Lower lobe of right lung (tissue), 2 donors: ENCODE results near the gene TNNT2. TPM values are rescaled to one million over a fixed set of nuclear protein-coding genes. Genes with fewer than 3 reads are reported as not detected.

Experiments
- ATAC-seq, 2 donors: fragments of 200-7000 bp; cut with Tn5 transposase; one replicate each; pipeline ENCODE4 v1.9.1; 2020 to 2022; ENCODE audit warnings: mild to moderate bottlenecking in 2 of 2, moderate library complexity in 2 of 2
- DNase-seq: peaks from one replicate; pipeline ENCODE4 v3.0.0-alpha.2; 2020
- H3K27ac ChIP-seq: fragments of 200-600 bp; one replicate; pipeline ENCODE4 v1.8.0; 2022
- H3K27me3 ChIP-seq: fragments of 200-600 bp; one replicate; pipeline ENCODE4 v1.8.0; 2022; ENCODE audit warnings: low read depth
- H3K36me3 ChIP-seq: fragments of 200-600 bp; one replicate; pipeline ENCODE4 v1.8.0; 2022; ENCODE audit warnings: mild to moderate bottlenecking
- H3K4me1 ChIP-seq: fragments of 200-600 bp; one replicate; pipeline ENCODE4 v1.8.0; 2022
- H3K4me3 ChIP-seq: fragments of 200-600 bp; one replicate; pipeline ENCODE4 v1.8.0; 2022; ENCODE audit warnings: mild to moderate bottlenecking
- H3K9me3 ChIP-seq: fragments of 200-600 bp; one replicate; pipeline ENCODE4 v1.8.0; 2022
- intact Hi-C: fragments of 100-400 bp; cut with DNase I; formaldehyde crosslinking; loops from one replicate; pipeline ENCODE4 v1.11.0; 2022
- total RNA-seq: library from RNA; stranded (reverse); fragmentation: NEBNext Ultra II Directional; extraction: Animal tissue kit (Norgen Biotek cat#: 25700); gene quantifications from one replicate; pipeline ENCODE4 v1.2.1, GENCODE V29; 2021
- TF ChIP-seq, protein P1 (sequence below): fragments of 200-600 bp; IDR thresholded peaks from one replicate; pipeline ENCODE4 v1.8.0; 2022; ENCODE audit warnings: antibody characterized with exemption, mild to moderate bottlenecking
- donor health status: DM: no; HTN: yes; CAD: no; lungs with severe emphysema.

The TNNT2 gene
- total RNA-seq, 1 donor from 2014 or later = 6.4 TPM

DNA sequence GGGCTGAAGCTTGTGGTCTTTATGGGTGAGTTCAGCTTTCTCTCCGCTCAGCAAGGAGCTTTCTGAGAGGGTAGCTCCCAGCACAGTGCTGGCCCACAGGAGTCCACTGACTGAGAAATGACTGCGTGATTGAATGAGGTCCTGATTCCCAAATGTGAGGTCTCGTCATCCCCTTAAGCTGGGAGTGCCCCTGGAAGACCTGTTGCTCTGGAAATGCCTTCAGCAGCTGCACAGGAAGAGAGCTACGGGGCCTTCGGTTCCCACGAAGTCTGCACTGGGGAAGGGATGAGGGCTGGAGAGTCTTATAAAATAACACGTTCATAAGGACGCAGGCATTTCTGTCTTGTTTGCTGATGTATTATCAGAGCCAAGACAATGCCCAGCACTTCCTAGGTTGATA, 14.0 kb downstream of the TNNT2 start:
- no peaks in the 10 kb centered on the region for H3K27me3 ChIP-seq
- H3K36me3 ChIP-seq = no peaks in the 10 kb centered on the region
- no peak overlapping the region for H3K27ac ChIP-seq
- H3K4me3 ChIP-seq = no peak overlapping the region
- no peak for ATAC-seq
- H3K4me1 ChIP-seq = no peaks in the 10 kb centered on the region
- intact Hi-C loops = no loop called here
- peak; percentile 3 for DNase-seq
- no peaks in the 10 kb centered on the region for H3K9me3 ChIP-seq
- TF ChIP-seq, protein P1, sequence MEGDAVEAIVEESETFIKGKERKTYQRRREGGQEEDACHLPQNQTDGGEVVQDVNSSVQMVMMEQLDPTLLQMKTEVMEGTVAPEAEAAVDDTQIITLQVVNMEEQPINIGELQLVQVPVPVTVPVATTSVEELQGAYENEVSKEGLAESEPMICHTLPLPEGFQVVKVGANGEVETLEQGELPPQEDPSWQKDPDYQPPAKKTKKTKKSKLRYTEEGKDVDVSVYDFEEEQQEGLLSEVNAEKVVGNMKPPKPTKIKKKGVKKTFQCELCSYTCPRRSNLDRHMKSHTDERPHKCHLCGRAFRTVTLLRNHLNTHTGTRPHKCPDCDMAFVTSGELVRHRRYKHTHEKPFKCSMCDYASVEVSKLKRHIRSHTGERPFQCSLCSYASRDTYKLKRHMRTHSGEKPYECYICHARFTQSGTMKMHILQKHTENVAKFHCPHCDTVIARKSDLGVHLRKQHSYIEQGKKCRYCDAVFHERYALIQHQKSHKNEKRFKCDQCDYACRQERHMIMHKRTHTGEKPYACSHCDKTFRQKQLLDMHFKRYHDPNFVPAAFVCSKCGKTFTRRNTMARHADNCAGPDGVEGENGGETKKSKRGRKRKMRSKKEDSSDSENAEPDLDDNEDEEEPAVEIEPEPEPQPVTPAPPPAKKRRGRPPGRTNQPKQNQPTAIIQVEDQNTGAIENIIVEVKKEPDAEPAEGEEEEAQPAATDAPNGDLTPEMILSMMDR = no peak

DNA sequence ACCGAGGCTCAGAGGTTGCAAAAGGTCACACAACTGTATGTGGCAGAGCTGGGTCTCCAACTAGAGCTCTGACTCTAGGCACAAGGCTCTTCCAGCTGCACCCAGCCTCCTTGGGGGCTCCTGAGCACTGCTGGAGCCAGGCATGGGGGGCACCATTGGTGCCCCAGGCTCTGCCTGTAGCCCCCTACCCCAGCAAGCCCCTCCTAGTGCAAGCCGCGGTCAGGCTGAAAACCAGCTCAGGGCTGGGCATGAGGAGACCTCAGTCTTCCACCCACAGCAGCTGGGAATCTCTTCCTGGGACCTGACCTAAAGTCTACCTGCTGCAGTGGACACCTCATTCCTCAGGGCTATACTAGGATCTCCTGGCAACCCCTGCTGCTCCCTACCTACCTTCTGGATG, 14.6 kb downstream of the TNNT2 start:
- TF ChIP-seq, protein P1 = no peak
- Histone ChIP-seq H3K36me3 (no peaks in the 10 kb centered on the region), H3K9me3 (no peaks in the 10 kb centered on the region), H3K4me1 (no peaks in the 10 kb centered on the region), H3K4me3 (no peak overlapping the region), H3K27me3 (no peaks in the 10 kb centered on the region), H3K27ac (no peak overlapping the region)
- DNase-seq = peak; percentile 26
- intact Hi-C loops = no loop called here
- ATAC-seq = no peak

DNA sequence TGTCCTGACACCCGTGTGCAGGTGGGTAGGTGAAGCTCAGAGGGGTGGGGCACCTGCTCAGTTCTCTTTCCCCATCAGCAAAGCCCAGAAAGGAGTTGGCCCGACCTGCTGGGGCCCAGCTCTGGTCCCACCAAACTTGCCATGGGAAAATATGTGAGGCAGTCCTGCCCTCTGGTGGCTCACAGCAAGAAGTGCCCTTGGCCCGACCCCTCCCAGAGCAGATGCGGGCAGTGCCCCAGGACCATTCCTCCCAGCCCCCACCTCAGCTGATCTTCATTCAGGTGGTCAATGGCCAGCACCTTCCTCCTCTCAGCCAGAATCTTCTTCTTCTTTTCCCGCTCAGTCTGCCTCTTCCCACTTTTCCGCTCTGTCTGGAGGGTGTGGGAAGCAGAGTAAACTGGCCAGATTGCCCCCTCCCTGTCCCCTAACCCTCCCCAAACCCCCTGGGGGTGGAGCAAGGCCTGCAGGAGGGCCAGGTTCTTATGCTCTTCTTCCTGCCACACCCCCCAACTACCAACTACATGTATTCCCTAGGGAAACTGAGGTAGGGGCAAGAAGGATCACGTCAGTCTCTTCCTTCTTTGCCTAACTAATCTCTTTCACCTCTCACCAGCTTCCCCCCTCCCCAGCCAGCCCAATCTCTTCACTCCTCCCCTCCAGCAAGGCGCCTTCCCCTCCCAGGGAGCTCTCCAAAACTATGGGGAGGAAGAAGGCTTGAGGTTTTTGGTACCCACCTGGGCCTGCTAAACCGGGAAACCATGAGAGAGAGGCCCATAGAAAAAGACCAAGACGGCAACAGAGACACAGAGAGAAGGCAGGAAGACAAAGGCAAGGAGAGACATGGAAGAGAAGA, 15.6 kb downstream of the TNNT2 start:
- DNase-seq (peak; percentile 50), ATAC-seq (peak; percentile 55 to 69)
- Histone ChIP-seq H3K27ac (no peak overlapping the region), H3K27me3 (no peaks in the 10 kb centered on the region), H3K36me3 (no peaks in the 10 kb centered on the region), H3K4me3 (no peak overlapping the region), H3K9me3 (no peaks in the 10 kb centered on the region), H3K4me1 (no peaks in the 10 kb centered on the region)
- intact Hi-C loops = no loop called here
- TF ChIP-seq, protein P1 = peak; percentile 81

DNA sequence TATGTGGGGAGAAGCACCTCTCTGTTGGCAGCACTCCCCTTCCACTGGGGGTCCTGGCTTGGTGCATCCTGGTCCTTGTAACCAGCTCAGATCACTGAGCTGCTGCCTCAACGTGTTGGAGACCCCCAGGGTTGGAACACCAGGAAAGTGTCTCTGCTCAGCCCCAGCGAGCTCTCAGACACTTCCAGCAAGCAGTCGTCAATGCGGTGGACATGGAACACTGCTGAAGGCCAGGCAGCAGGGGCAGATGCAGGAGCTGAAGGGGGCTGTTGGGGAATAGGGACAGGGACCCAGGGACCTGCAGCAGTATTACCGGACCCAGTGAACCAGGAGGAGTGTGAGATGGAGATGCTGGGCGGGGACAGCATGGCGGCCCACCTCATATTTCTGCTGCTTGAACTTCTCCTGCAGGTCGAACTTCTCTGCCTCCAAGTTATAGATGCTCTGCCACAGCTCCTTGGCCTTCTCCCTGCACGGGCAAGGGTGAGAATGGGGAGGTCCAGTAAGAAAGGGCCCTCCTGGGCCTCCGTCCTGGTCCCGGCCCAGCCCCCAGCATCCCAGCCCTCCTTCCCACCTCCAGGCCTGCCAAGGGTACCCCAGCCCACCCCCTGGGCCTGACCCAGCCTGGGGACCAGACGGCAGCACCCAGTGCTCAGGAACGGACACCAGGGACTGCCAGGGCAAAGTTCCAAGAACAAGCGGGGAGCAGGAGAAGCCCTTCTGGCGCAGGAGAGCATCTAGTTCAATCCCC, 16.4 kb downstream of the TNNT2 start:
- H3K4me1 ChIP-seq = no peaks in the 10 kb centered on the region
- H3K36me3 ChIP-seq = no peaks in the 10 kb centered on the region
- no peak overlapping the region for H3K27ac ChIP-seq
- no peak overlapping the region for H3K4me3 ChIP-seq
- DNase-seq (peak; percentile 28), ATAC-seq (no peak)
- TF ChIP-seq, protein P1 = no peak
- intact Hi-C loops = no loop called here
- no peaks in the 10 kb centered on the region for H3K27me3 ChIP-seq
- no peaks in the 10 kb centered on the region for H3K9me3 ChIP-seq

DNA sequence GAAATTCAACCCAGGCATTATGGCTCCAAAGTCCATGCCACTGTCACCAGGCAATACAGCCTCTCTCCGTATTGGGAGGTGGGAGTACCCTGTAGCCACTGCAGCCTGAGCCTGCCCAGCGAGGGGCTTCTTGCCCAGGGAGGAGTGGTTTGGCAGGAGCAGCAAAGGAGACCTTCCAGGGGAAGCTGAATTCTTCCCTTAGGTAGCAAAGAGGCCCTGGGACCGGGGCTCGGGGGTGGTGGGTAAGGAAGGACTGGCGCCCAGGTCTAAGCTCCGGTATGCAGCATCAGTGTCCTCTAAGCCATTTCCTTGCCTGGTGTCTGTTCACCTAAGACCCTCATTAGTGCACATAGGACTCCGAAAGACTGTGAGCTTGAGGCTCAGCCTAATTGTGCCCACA, 17.0 kb downstream of the TNNT2 start:
- intact Hi-C loops = no loop called here
- Histone ChIP-seq H3K27me3 (no peaks in the 10 kb centered on the region), H3K4me1 (no peaks in the 10 kb centered on the region), H3K4me3 (no peak overlapping the region), H3K9me3 (no peaks in the 10 kb centered on the region), H3K27ac (no peak overlapping the region), H3K36me3 (no peaks in the 10 kb centered on the region)
- ATAC-seq (no peak), DNase-seq (peak; percentile 28)
- TF ChIP-seq, protein P1 = no peak
